C4-2B (cell line): Measurements from ENCODE around the gene WFDC6.

ENCODE experiments used
- ZFX ChIP-seq: fragments of 450-650 bp; IDR thresholded peaks from 2 replicates; pipeline ENCODE4 v1.6.1; 2017
- TF ChIP-seq, protein P1 (sequence below): fragments of 450-650 bp; conservative IDR thresholded peaks from 2 replicates; pipeline ENCODE4 v1.5.1; 2017; ENCODE audit warnings: mild to moderate bottlenecking

DNA sequence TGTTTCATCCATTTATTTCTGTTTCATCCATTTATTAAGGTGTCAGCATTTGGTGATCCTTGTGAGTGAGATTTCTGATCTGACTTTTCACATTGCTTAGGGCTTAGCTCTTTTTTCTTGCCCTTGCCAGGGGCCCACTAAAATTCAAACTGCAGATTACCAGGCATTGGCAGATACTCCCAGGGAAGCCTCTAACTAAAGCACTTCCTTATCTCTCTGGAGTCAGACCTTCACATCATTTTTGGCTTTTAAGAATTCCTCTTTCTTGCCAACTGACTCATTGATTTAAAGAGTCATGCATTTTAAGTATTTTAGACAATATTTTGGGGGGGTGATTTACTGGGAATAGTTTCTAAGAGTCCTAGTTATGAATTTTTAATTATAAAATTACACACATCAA, 42.4 kb upstream of the WFDC6 start:
- TF ChIP-seq, protein P1, sequence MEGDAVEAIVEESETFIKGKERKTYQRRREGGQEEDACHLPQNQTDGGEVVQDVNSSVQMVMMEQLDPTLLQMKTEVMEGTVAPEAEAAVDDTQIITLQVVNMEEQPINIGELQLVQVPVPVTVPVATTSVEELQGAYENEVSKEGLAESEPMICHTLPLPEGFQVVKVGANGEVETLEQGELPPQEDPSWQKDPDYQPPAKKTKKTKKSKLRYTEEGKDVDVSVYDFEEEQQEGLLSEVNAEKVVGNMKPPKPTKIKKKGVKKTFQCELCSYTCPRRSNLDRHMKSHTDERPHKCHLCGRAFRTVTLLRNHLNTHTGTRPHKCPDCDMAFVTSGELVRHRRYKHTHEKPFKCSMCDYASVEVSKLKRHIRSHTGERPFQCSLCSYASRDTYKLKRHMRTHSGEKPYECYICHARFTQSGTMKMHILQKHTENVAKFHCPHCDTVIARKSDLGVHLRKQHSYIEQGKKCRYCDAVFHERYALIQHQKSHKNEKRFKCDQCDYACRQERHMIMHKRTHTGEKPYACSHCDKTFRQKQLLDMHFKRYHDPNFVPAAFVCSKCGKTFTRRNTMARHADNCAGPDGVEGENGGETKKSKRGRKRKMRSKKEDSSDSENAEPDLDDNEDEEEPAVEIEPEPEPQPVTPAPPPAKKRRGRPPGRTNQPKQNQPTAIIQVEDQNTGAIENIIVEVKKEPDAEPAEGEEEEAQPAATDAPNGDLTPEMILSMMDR, result no peak
- TF ChIP-seq ZFX, result no peak
